MM.1S (cell line): ENCODE results near the gene SVOP.

ENCODE experiments used
- EZH2 ChIP-seq: fragments of 300-600 bp; sonication (generic); optimal IDR thresholded peaks from 2 replicates; pipeline ENCODE3; 2017; ENCODE audit warnings: low read depth, mild to moderate bottlenecking, antibody characterized with exemption, low read length, mixed read lengths
- EZH2phosphoT487 ChIP-seq: fragments of 300-600 bp; sonication (generic); IDR thresholded peaks from 2 replicates; pipeline ENCODE4 v1.6.1; 2018; ENCODE audit warnings: antibody characterized with exemption, low read length
- TF ChIP-seq, protein P1 (sequence below): fragments of 300-600 bp; sonication (generic); IDR thresholded peaks from 2 replicates; pipeline ENCODE4 v1.5.1; 2016; ENCODE audit warnings: antibody characterized with exemption, low read length, mixed read lengths

DNA sequence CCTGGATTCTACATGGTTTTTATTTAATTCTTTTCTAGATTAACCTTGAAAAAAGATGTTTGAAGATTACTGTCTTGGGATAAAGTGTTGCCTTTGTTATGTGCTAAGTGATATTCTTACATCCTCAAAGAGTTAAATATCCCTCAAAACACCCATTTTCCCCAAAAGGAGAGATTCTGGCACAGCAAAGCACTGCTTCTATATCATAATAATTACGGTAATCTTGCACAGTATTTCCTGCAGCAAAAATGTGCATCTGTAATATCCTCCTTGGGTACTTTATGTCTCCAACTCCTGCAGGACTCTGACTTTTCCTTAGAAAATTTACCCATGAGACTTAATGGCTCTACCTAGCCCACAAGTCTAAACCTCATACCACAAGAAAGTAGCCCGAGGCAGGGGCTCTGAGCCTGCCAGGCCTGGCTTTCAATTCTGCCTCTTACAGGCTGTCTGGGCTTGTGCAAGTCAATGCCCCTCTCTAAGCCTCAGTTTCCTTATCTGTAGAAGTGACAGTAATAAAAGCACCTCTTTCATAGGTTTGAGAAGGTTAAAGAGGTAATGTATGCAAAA lies 45.8 kb downstream of the SVOP start:
- TF ChIP-seq, protein P1, sequence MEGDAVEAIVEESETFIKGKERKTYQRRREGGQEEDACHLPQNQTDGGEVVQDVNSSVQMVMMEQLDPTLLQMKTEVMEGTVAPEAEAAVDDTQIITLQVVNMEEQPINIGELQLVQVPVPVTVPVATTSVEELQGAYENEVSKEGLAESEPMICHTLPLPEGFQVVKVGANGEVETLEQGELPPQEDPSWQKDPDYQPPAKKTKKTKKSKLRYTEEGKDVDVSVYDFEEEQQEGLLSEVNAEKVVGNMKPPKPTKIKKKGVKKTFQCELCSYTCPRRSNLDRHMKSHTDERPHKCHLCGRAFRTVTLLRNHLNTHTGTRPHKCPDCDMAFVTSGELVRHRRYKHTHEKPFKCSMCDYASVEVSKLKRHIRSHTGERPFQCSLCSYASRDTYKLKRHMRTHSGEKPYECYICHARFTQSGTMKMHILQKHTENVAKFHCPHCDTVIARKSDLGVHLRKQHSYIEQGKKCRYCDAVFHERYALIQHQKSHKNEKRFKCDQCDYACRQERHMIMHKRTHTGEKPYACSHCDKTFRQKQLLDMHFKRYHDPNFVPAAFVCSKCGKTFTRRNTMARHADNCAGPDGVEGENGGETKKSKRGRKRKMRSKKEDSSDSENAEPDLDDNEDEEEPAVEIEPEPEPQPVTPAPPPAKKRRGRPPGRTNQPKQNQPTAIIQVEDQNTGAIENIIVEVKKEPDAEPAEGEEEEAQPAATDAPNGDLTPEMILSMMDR = no peak
- TF ChIP-seq EZH2phosphoT487 (no peak), EZH2 (no peak)
